ENCODE measurements around the gene HRH4.

GRCh38 chr18:24500766-24501165, 40.3 kb downstream of the HRH4 start:
- TF ChIP-seq EZH2phosphoT487 (IDR thresholded peaks at IDR 0.05; ENCODE audit: borderline replicate concordance, low read depth, low read length) (no peak), CTCF (conservative IDR thresholded peaks at IDR 0.05; ENCODE audit: low read length) (no peak)

Data from OCI-LY7 (cell line).